ENCODE results near the gene OXSM. TPM values are rescaled to one million over a fixed set of nuclear protein-coding genes. Genes with fewer than 3 reads are reported as not detected.

Gene OXSM
- 10 to 100 TPM; 14.5 to 15.2 TPM for total RNA-seq

- ChIA-PET POLR2A (interaction anchor here (0.6 kb wide), 2 partner anchors 124 to 126 kb away, joined by 3 to 4 read pairs; no protein-coding TSS in a partner anchor), CTCF (interaction anchor here (1.2 kb wide), 1 partner anchor 25 kb away, joined by 3 read pairs; no protein-coding TSS in a partner anchor)
These were observed at the start of gene OXSM for GRCh38 chr3:25789596-25790556. Gene OXSM, plus strand, starts transcription at chr3:25790090. Its CDS starts 931 bp downstream, at chr3:25791021.

GRCh38 chr3:25744470-25744869 is 45.4 kb upstream of the OXSM start:
- POLR2A ChIA-PET, result no interaction called here
- CTCF ChIA-PET, result no interaction called here

- CTCF ChIA-PET, result no interaction called here
- POLR2A ChIA-PET, result no interaction called here
These were observed 42.9 kb upstream of the OXSM start for GRCh38 chr3:25747033-25747432.

- ChIA-PET CTCF (no interaction called here), POLR2A (no interaction called here)
These were observed 41.7 kb upstream of the OXSM start for GRCh38 chr3:25748189-25748588.

GRCh38 chr3:25749031-25749581 is 40.8 kb upstream of the OXSM start:
- POLR2A ChIA-PET, result no interaction called here
- CTCF ChIA-PET, result no interaction called here

- POLR2A ChIA-PET, result no interaction called here
- CTCF ChIA-PET, result no interaction called here
These were observed 38.8 kb upstream of the OXSM start for GRCh38 chr3:25751048-25751447.

GRCh38 chr3:25751725-25752124 is 38.2 kb upstream of the OXSM start:
- POLR2A ChIA-PET, result interaction anchor here (0.7 kb wide), 1 partner anchor 112 kb away, joined by 3 read pairs; no protein-coding TSS in a partner anchor
- CTCF ChIA-PET, result interaction anchor here (0.6 kb wide), 1 partner anchor 9 kb away, joined by 3 read pairs; no protein-coding TSS in a partner anchor

- ChIA-PET POLR2A (no interaction called here), CTCF (no interaction called here)
These were observed 21.0 kb upstream of the OXSM start for GRCh38 chr3:25768851-25769250.

- POLR2A ChIA-PET, result no interaction called here
- CTCF ChIA-PET, result no interaction called here
These were observed 14.0 kb upstream of the OXSM start for GRCh38 chr3:25775936-25776335.

GRCh38 chr3:25780618-25781017 is 9.3 kb upstream of the OXSM start:
- ChIA-PET POLR2A (no interaction called here), CTCF (no interaction called here)

GRCh38 chr3:25781145-25781757 is 8.6 kb upstream of the OXSM start:
- CTCF ChIA-PET, result no interaction called here
- POLR2A ChIA-PET, result interaction anchor here (0.9 kb wide), 1 partner anchor 10 kb away, joined by 3 read pairs; no protein-coding TSS in a partner anchor

- POLR2A ChIA-PET, result interaction anchor here (0.9 kb wide), 1 partner anchor 9 kb away, joined by 3 read pairs; no protein-coding TSS in a partner anchor
- CTCF ChIA-PET, result no interaction called here
These were observed 7.9 kb upstream of the OXSM start for GRCh38 chr3:25781758-25782594.

GRCh38 chr3:25782636-25782937 is 7.3 kb upstream of the OXSM start:
- CTCF ChIA-PET, result no interaction called here
- POLR2A ChIA-PET, result interaction anchor here (1.2 to 1.5 kb wide), 4 partner anchors 75 to 134 kb away, joined by 3 to 7 read pairs (median 6); no protein-coding TSS in a partner anchor

- ChIA-PET CTCF (interaction anchor here (0.8 kb wide), 1 partner anchor 10 kb away, joined by 3 read pairs; no protein-coding TSS in a partner anchor), POLR2A (interaction anchor here (1.2 to 1.5 kb wide), 4 partner anchors 74 to 135 kb away, joined by 3 to 7 read pairs (median 6); no protein-coding TSS in a partner anchor)
These were observed 6.8 kb upstream of the OXSM start, which contains the start of gene NGLY1 for GRCh38 chr3:25782938-25783660. Gene NGLY1, minus strand, starts transcription at chr3:25783443. Its CDS starts 53 bp downstream, at chr3:25783390.

- POLR2A ChIA-PET, result interaction anchor here (1.2 to 1.5 kb wide), 4 partner anchors 73 to 135 kb away, joined by 3 to 7 read pairs (median 6); no protein-coding TSS in a partner anchor
- CTCF ChIA-PET, result interaction anchor here (0.8 kb wide), 1 partner anchor 11 kb away, joined by 3 read pairs; no protein-coding TSS in a partner anchor
These were observed 6.0 kb upstream of the OXSM start for GRCh38 chr3:25783661-25784512.

- ChIA-PET POLR2A (no interaction called here), CTCF (no interaction called here)
These were observed 4.9 kb upstream of the OXSM start for GRCh38 chr3:25784971-25785370.

- CTCF ChIA-PET, result no interaction called here
- POLR2A ChIA-PET, result no interaction called here
These were observed 4.1 kb upstream of the OXSM start for GRCh38 chr3:25785826-25786225.

- POLR2A ChIA-PET, result no interaction called here
- CTCF ChIA-PET, result no interaction called here
These were observed 2.2 kb upstream of the OXSM start for GRCh38 chr3:25787689-25788088.
